Cardiac atrium fibroblast (primary cell): Measurements from ENCODE around the gene SLC29A3. TPM values are rescaled to one million over a fixed set of nuclear protein-coding genes. Genes with fewer than 3 reads are reported as not detected.

Experiments used
- total RNA-seq: library from RNA; depleted of rRNA; stranded (reverse); fragments of >200 nt; gene quantifications from 2 replicates; pipeline ENCODE4 v1.2.3, GENCODE V29; 2015

The SLC29A3 gene
- 1.3 TPM in 2 replicates for total RNA-seq

DNA sequence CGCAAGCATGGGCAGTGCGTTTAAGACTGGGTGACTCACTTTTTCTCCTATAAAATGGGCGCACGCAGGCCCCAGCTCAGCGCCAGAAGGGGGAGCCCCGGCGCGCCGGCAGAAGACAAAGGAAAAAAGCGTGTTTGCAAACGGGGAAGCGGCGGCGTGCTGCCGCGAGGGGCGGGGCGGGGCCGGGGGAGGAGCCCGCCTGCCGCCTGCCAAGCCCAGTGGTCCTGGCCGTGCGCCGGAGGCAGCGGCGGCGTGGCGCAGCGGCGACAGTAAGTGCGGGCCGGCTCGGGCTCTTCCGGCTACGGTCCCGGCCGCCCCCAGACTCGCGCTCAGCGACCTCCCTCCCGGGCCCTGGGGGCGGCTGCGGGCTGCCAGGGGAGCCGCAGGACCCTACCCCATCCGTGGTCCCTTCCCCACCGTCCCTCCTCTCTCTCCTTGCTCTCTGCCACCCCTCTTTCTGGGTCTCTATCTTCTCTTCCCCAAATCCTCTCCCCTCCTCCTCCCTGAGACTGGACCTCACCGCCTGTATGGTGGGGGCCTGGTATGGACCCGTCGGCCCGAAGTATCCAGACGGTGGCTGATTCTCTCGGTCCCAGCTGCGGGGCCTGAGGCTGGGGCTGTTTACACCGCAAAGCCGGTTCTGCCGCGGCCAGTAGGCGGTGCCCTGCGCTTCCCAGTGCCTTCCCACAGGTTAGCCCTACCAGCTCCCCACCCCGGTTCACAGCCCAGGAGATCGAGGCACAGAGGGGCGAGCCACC, at the start of gene SLC29A3:
TSS of gene SLC29A3 (plus strand) at position 218 of the 758 bp plus-strand sequence. CDS start at position 269, 51 bp downstream.

DNA sequence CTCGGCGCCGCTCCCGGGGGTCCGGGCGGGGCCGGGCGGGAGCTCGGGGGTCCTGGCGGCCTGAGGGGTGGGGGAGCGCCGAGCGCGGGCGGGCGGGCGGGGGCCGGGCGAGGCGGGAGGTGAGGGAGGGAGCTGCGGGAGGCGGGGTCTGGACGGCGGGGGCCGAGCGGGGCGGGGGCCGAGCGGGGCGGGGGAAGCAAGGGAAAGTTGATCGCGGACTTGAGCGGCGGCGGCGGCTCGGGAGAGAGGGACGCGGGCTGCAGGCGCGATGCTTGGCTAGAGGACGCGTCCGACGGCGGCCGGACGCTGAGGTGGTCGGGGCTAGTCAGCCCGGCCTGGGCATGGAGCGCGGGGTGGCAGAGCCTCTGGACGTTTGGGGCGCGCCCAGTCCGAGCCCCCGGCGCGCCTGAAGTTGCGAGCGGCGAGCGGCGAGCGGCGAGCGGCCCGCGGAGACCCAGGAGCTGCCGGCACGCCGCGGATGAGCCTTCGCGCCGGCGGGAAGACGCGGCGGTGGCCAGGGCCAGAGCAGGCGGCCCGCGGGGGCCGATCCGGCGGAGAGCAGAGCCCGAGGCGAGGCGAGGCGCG, 77.7 kb downstream of the SLC29A3 start, which contains the start of gene CDH23:
TSS of gene CDH23 (plus strand) at position 210 of the 585 bp plus-strand sequence. CDS start 42,912 bp downstream, outside the sequence.

Other genes starting within 250 kb of the SLC29A3 start
- gene UNC5B, start 106.7 kb upstream of the SLC29A3 start, total RNA-seq, result 54.9 and 89.7 TPM in 2 replicates
- 0.18 TPM in 1 of 2 replicates, not detected in the other for gene CDH23, start 77.7 kb downstream of the SLC29A3 start, total RNA-seq